GM19455 (cell line): Measurements from ENCODE around the gene DPYD.
"Not testable (repeated sequence)": the region's sequence is repeated elsewhere in the genome, so short reads cannot be mapped to it uniquely, and the experiment has no call there.

ENCODE experiments used
- ATAC-seq: cut with Tn5 transposase; IDR thresholded peaks from one replicate; pipeline ENCODE4 v1.9.1; 2021; ENCODE audit not compliant: unreplicated experiment

The DPYD gene

GRCh38 chr1:97382206-97382605 is 538.6 kb downstream of the DPYD start:
- no peak for ATAC-seq

- no peak for ATAC-seq
Observed at GRCh38 chr1:97379387-97380075, 541.3 kb downstream of the DPYD start.

- no peak for ATAC-seq
Observed at GRCh38 chr1:97378596-97378995, 542.2 kb downstream of the DPYD start.

GRCh38 chr1:97377432-97378034 is 543.3 kb downstream of the DPYD start:
- ATAC-seq: no peak

GRCh38 chr1:97373000-97373399 is 547.8 kb downstream of the DPYD start:
- ATAC-seq: no peak

GRCh38 chr1:97372531-97372930 is 548.3 kb downstream of the DPYD start:
- no peak for ATAC-seq

- no peak for ATAC-seq
Observed at GRCh38 chr1:97368296-97368695, 552.5 kb downstream of the DPYD start.

GRCh38 chr1:97366984-97367383 is 553.9 kb downstream of the DPYD start:
- no peak for ATAC-seq

GRCh38 chr1:97365026-97365425 is 555.8 kb downstream of the DPYD start:
- no peak for ATAC-seq

- ATAC-seq: no peak
Observed at GRCh38 chr1:97364086-97364485, 556.7 kb downstream of the DPYD start.

- no peak for ATAC-seq
Observed at GRCh38 chr1:97356309-97356708, 564.5 kb downstream of the DPYD start.

GRCh38 chr1:97352936-97353382 is 567.9 kb downstream of the DPYD start:
- no peak for ATAC-seq

- no peak for ATAC-seq
Observed at GRCh38 chr1:97351846-97352245, 569.0 kb downstream of the DPYD start.

GRCh38 chr1:97350662-97351061 is 570.2 kb downstream of the DPYD start:
- no peak for ATAC-seq

GRCh38 chr1:97350241-97350640 is 570.6 kb downstream of the DPYD start:
- ATAC-seq: no peak

- not testable (repeated sequence) for ATAC-seq
Observed at GRCh38 chr1:97349794-97350193, 571.0 kb downstream of the DPYD start.

GRCh38 chr1:97348599-97349265 is 572.1 kb downstream of the DPYD start:
- no peak for ATAC-seq

- no peak for ATAC-seq
Observed at GRCh38 chr1:97340951-97341350, 579.9 kb downstream of the DPYD start.

GRCh38 chr1:97338347-97338746 is 582.5 kb downstream of the DPYD start:
- no peak for ATAC-seq

- ATAC-seq: no peak
Observed at GRCh38 chr1:97337250-97338030, 583.4 kb downstream of the DPYD start.

GRCh38 chr1:97334454-97334853 is 586.4 kb downstream of the DPYD start:
- no peak for ATAC-seq
